HepG2 (cell line): ENCODE measurements around the gene TK2. TPM values are rescaled to one million over a fixed set of nuclear protein-coding genes. Genes with fewer than 3 reads are reported as not detected.

Source experiments
- ASH2L ChIP-seq: fragments of 300-600, 200-600 bp; sonication (generic); IDR thresholded peaks from 2 replicates; pipeline ENCODE4 v1.7.0; 2017; ENCODE audit warnings: low read depth, mild to moderate bottlenecking, moderate library complexity, mixed read lengths, low read length; ENCODE audit not compliant: insufficient read length
- FOSL1 ChIP-seq: sonication (generic); formaldehyde crosslinking; IDR thresholded peaks from 2 replicates; pipeline ENCODE4 v1.9.0; 2021; ENCODE audit warnings: missing genetic modification reagents, borderline replicate concordance
- GABPB1 ChIP-seq: IDR thresholded peaks from 2 replicates; pipeline ENCODE4 v1.6.1; 2016; ENCODE audit warnings: mild to moderate bottlenecking, missing genetic modification reagents, moderate library complexity, missing compliant biosample characterization
- GATA4 ChIP-seq: sonication (generic); IDR thresholded peaks from 2 replicates; pipeline ENCODE4 v1.6.1; 2016; ENCODE audit warnings: antibody characterized with exemption, low read depth, borderline replicate concordance
- KDM5A ChIP-seq: fragments of 200-600 bp; sonication (generic); IDR thresholded peaks from 2 replicates; pipeline ENCODE4 v1.7.0; 2018; ENCODE audit warnings: antibody characterized with exemption, mild to moderate bottlenecking, low read length, borderline replicate concordance
- KLF13 ChIP-seq: sonication (generic); formaldehyde crosslinking; IDR thresholded peaks from 2 replicates; pipeline ENCODE4 v1.4.0; 2020; ENCODE audit warnings: mild to moderate bottlenecking, missing genetic modification reagents
- NKX3-1 ChIP-seq: sonication (generic); formaldehyde crosslinking; IDR thresholded peaks from 2 replicates; pipeline ENCODE4 v1.5.0; 2020; ENCODE audit warnings: missing genetic modification reagents
- NRL ChIP-seq: sonication (generic); formaldehyde crosslinking; IDR thresholded peaks from 2 replicates; pipeline ENCODE4 v1.5.0; 2020; ENCODE audit warnings: missing genetic modification reagents, mild to moderate bottlenecking, moderate library complexity, borderline replicate concordance
- SRSF9 ChIP-seq: fragments of 200-400 bp; formaldehyde crosslinking; IDR thresholded peaks from 2 replicates; pipeline ENCODE4 v1.6.1; 2018; ENCODE audit warnings: borderline replicate concordance, mild to moderate bottlenecking, low read depth, low read length; ENCODE audit not compliant: insufficient read depth, poor library complexity, severe bottlenecking
- TEAD3 ChIP-seq: optimal IDR thresholded peaks from 2 replicates; pipeline ENCODE3; 2016; ENCODE audit warnings: borderline replicate concordance
- THAP11 ChIP-seq: IDR thresholded peaks from 2 replicates; pipeline ENCODE4 v1.6.1; 2016; ENCODE audit warnings: missing biosample characterization, missing genetic modification reagents
- TOPORS ChIP-seq: sonication (generic); formaldehyde crosslinking; IDR thresholded peaks from 2 replicates; pipeline ENCODE4 v1.8.0; 2023; ENCODE audit warnings: mild to moderate bottlenecking, missing genetic modification reagents
- ZNF501 ChIP-seq: sonication (generic); formaldehyde crosslinking; IDR thresholded peaks from 2 replicates; pipeline ENCODE4 v1.5.1; 2020; ENCODE audit warnings: mild to moderate bottlenecking, moderate library complexity, missing genetic modification reagents
- ZNF530 ChIP-seq: sonication (generic); formaldehyde crosslinking; IDR thresholded peaks from 2 replicates; pipeline ENCODE4 v1.5.0; 2020; ENCODE audit warnings: low read depth, mild to moderate bottlenecking, missing genetic modification reagents
- ZNF83 ChIP-seq: sonication (generic); formaldehyde crosslinking; IDR thresholded peaks from 2 replicates; pipeline ENCODE4 v1.4.0; 2020; ENCODE audit warnings: missing genetic modification reagents, mild to moderate bottlenecking, borderline replicate concordance
- polyA plus RNA-seq, 8 experiments: library from polyadenylated mRNA; depleted of rRNA in 3 of 8; stranded (reverse) in 7 of 8; unstranded in 1 of 8; fragments of >200 nt; fragmentation: Illumina TruSeq in 4 of 8; extraction: Trizol in 4 of 8; gene quantifications; 2 replicates each; pipeline versions ENCODE4 v1.2.1 to v1.2.3, GENCODE V29; 2011 to 2016; ENCODE audit warnings: low read depth in 4 of 8, missing spikeins in 1 of 8, mixed read lengths in 1 of 8; ENCODE audit not compliant: insufficient read depth in 1 of 8
- total RNA-seq, 5 experiments: library from RNA; depleted of rRNA; stranded (reverse); fragments of >200 nt; fragmentation: Illumina TruSeq; extraction: Trizol; gene quantifications; 2 replicates each; pipeline ENCODE4 v1.2.3, GENCODE V29; 2016; ENCODE audit warnings: low read depth in 1 of 5
- TF ChIP-seq, protein P1 (sequence below): sonication (generic); formaldehyde crosslinking; IDR thresholded peaks from 2 replicates; pipeline ENCODE4 v1.5.1; 2020; ENCODE audit warnings: mild to moderate bottlenecking, missing genetic modification reagents, moderate library complexity
- TF ChIP-seq, protein P2 (sequence below): sonication (generic); formaldehyde crosslinking; IDR thresholded peaks from 2 replicates; pipeline ENCODE4 v1.4.0; 2020; ENCODE audit warnings: low read depth, mild to moderate bottlenecking, missing genetic modification reagents
- TF ChIP-seq, protein P3 (sequence below): sonication (generic); formaldehyde crosslinking; IDR thresholded peaks from 2 replicates; pipeline ENCODE4 v1.5.0; 2020; ENCODE audit warnings: mild to moderate bottlenecking, missing genetic modification reagents, moderate library complexity
- TF ChIP-seq, protein P4 (sequence below): sonication (generic); formaldehyde crosslinking; IDR thresholded peaks from 2 replicates; pipeline ENCODE4 v1.8.0; 2022; ENCODE audit warnings: mild to moderate bottlenecking, missing genetic modification reagents, moderate library complexity

TK2 gene
- total and polyA plus RNA-seq, 2 of the 13 experiments (the other 11 are each of a cell fraction or from before 2014, with no cell fraction given) = 18.7 to 21.0 TPM

DNA sequence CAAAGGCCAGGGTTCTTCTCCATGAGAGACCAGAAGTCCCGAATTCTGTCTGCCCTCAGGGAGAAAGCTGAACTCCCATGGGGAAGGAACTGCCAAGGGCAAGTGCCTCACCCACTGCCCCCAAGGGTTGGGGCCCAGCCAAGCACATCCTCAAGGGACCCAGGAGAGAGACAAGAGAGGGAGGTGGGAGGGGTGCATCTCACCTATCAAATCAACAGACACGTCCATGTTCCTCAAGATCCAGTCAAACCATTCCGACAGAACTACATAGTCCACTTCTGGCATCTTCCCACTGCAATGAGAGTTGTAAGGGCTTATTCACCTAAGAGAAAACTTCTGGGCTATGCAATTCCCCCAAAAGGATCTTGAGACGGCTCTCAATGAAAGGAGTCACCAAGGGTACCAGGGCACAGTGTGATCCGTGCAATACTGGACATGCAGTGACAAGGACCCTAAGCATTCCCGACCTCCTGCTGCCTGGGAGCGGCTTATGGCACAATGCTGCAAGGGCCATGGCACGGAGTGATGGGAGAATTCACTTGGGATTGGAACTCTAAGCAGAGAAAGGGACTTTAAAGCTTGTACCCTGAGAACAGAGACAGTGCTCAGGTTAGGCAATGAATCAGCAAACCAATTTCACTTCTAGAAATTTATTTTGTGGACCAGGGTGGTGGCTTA, 32.2 kb downstream of the TK2 start (continued):
- TF ChIP-seq GABPB1 (CRISPR knock-in tag) (no peak), NRL (CRISPR knock-in tag) (0 out of 2 replicates have a peak, but pooled peaks have one; percentile 53), SRSF9 (no peak), TOPORS (CRISPR knock-in tag) (no peak), THAP11 (no peak), ZNF83 (CRISPR knock-in tag) (0 out of 2 replicates have a peak, but pooled peaks have one; percentile 4), FOSL1 (no peak), KLF13 (CRISPR knock-in tag) (no peak), KDM5A (0 out of 2 replicates have a peak, but pooled peaks have one; percentile 27), ASH2L (peak; percentile 17), GATA4 (no peak), TEAD3 (CRISPR knock-in tag) (no peak), ZNF530 (CRISPR knock-in tag) (0 out of 2 replicates have a peak, but pooled peaks have one; percentile 29), ZNF501 (CRISPR knock-in tag) (peak; percentile 44), NKX3-1 (CRISPR knock-in tag) (no peak)
- TF ChIP-seq, protein P1, sequence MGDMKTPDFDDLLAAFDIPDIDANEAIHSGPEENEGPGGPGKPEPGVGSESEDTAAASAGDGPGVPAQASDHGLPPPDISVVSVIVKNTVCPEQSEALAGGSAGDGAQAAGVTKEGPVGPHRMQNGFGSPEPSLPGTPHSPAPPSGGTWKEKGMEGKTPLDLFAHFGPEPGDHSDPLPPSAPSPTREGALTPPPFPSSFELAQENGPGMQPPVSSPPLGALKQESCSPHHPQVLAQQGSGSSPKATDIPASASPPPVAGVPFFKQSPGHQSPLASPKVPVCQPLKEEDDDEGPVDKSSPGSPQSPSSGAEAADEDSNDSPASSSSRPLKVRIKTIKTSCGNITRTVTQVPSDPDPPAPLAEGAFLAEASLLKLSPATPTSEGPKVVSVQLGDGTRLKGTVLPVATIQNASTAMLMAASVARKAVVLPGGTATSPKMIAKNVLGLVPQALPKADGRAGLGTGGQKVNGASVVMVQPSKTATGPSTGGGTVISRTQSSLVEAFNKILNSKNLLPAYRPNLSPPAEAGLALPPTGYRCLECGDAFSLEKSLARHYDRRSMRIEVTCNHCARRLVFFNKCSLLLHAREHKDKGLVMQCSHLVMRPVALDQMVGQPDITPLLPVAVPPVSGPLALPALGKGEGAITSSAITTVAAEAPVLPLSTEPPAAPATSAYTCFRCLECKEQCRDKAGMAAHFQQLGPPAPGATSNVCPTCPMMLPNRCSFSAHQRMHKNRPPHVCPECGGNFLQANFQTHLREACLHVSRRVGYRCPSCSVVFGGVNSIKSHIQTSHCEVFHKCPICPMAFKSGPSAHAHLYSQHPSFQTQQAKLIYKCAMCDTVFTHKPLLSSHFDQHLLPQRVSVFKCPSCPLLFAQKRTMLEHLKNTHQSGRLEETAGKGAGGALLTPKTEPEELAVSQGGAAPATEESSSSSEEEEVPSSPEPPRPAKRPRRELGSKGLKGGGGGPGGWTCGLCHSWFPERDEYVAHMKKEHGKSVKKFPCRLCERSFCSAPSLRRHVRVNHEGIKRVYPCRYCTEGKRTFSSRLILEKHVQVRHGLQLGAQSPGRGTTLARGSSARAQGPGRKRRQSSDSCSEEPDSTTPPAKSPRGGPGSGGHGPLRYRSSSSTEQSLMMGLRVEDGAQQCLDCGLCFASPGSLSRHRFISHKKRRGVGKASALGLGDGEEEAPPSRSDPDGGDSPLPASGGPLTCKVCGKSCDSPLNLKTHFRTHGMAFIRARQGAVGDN (CRISPR knock-in tag) = no peak
- TF ChIP-seq, protein P2, sequence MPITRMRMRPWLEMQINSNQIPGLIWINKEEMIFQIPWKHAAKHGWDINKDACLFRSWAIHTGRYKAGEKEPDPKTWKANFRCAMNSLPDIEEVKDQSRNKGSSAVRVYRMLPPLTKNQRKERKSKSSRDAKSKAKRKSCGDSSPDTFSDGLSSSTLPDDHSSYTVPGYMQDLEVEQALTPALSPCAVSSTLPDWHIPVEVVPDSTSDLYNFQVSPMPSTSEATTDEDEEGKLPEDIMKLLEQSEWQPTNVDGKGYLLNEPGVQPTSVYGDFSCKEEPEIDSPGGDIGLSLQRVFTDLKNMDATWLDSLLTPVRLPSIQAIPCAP = no peak
- TF ChIP-seq, protein P3, sequence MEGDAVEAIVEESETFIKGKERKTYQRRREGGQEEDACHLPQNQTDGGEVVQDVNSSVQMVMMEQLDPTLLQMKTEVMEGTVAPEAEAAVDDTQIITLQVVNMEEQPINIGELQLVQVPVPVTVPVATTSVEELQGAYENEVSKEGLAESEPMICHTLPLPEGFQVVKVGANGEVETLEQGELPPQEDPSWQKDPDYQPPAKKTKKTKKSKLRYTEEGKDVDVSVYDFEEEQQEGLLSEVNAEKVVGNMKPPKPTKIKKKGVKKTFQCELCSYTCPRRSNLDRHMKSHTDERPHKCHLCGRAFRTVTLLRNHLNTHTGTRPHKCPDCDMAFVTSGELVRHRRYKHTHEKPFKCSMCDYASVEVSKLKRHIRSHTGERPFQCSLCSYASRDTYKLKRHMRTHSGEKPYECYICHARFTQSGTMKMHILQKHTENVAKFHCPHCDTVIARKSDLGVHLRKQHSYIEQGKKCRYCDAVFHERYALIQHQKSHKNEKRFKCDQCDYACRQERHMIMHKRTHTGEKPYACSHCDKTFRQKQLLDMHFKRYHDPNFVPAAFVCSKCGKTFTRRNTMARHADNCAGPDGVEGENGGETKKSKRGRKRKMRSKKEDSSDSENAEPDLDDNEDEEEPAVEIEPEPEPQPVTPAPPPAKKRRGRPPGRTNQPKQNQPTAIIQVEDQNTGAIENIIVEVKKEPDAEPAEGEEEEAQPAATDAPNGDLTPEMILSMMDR (CRISPR knock-in tag) = 0 out of 2 replicates have a peak, but pooled peaks have one; percentile 13
- TF ChIP-seq, protein P4, sequence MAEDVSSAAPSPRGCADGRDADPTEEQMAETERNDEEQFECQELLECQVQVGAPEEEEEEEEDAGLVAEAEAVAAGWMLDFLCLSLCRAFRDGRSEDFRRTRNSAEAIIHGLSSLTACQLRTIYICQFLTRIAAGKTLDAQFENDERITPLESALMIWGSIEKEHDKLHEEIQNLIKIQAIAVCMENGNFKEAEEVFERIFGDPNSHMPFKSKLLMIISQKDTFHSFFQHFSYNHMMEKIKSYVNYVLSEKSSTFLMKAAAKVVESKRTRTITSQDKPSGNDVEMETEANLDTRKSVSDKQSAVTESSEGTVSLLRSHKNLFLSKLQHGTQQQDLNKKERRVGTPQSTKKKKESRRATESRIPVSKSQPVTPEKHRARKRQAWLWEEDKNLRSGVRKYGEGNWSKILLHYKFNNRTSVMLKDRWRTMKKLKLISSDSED (CRISPR knock-in tag) = no peak
